Esophagus muscularis mucosa (tissue), 4 donors: Measurements from ENCODE around the gene OBSCN. TPM values are rescaled to one million over a fixed set of nuclear protein-coding genes. Genes with fewer than 3 reads are reported as not detected.

ENCODE experiments used
- DNase-seq: peaks from one replicate; pipeline ENCODE4 v3.0.0-alpha.2; 2017; ENCODE audit errors: extremely low spot score
- H3K27ac ChIP-seq, 4 donors: fragments of 200-600 bp; sonication (generic); replicated peaks in 1 of 4; 1 replicate in 3 of 4; 2 replicates in 1 of 4; pipeline ENCODE4 v1.5.1; 2016 to 2019; ENCODE audit warnings: mild to moderate bottlenecking in 1 of 4
- H3K27me3 ChIP-seq, 4 donors: fragments of 200-600 bp; sonication (generic); one replicate each; pipeline versions ENCODE4 v1.5.1 to v1.6.0; 2016 to 2019
- H3K36me3 ChIP-seq, 4 donors: fragments of 200-600 bp; sonication (generic); one replicate each; pipeline ENCODE4 v1.5.1; 2016 to 2019
- H3K4me1 ChIP-seq, 4 donors: fragments of 200-600 bp; sonication (generic); one replicate each; pipeline ENCODE4 v1.5.1; 2016 to 2019
- H3K4me3 ChIP-seq, 4 donors: fragments of 200-600 bp; sonication (generic); 1 replicate in 2 of 4; 2 replicates in 2 of 4; pipeline ENCODE4 v1.5.1; 2016 to 2019; ENCODE audit warnings: mild to moderate bottlenecking in 4 of 4, moderate library complexity in 1 of 4
- H3K9me3 ChIP-seq, 4 donors: fragments of 200-600 bp; sonication (generic); 1 replicate in 3 of 4; 2 replicates in 1 of 4; pipeline ENCODE4 v1.5.1; 2016 to 2019
- CTCF ChIP-seq, 3 experiments: fragments of 200-600 bp in 2 of 3; fragments of 450-650 bp in 1 of 3; sonication (generic) in 2 of 3; IDR thresholded peaks; one replicate each; pipeline ENCODE4 v1.5.1; 2017 to 2019; ENCODE audit warnings: antibody characterized with exemption in 3 of 3, mild to moderate bottlenecking in 2 of 3, moderate library complexity in 1 of 3
- EP300 ChIP-seq: sonication (generic); formaldehyde crosslinking; IDR thresholded peaks from one replicate; pipeline ENCODE4 v1.6.1; 2017; ENCODE audit warnings: antibody characterized with exemption
- POLR2A ChIP-seq: fragments of 450-650 bp; IDR thresholded peaks from one replicate; pipeline ENCODE4 v1.6.1; 2017; ENCODE audit warnings: antibody characterized with exemption, moderate library complexity, mild to moderate bottlenecking, low read depth
- POLR2AphosphoS5 ChIP-seq, 2 donors: sonication (generic); formaldehyde crosslinking; IDR thresholded peaks; one replicate each; pipeline ENCODE4 v1.6.1; 2017; ENCODE audit warnings: antibody characterized with exemption in 2 of 2
- WGBS: methylation state at CpG from one replicate; pipeline ENCODE4 v1.1.5; 2018; 5-methylcytosine and 5-hydroxymethylcytosine counted together
- intact Hi-C: fragments of 100-400 bp; cut with DNase I; formaldehyde crosslinking; loops from one replicate; pipeline ENCODE4 v1.15.1; 2023
- total RNA-seq, 4 donors: library from RNA; depleted of rRNA; stranded (reverse); fragments of >200 nt; gene quantifications; one replicate each; pipeline versions ENCODE4 v1.1.0 to v1.2.1, GENCODE V29; 2016

Gene OBSCN
- total RNA-seq, 4 donors from 2014 or later, result 12.6 to 31.4 (median 17.8) TPM

- Histone ChIP-seq H3K4me3 (no peak overlapping the region), H3K4me1 (peaks cover 7 to 19% (median 18%) of the 10 kb centered on the region in 4 donors), H3K9me3 (no peaks in the 10 kb centered on the region), H3K27me3 (no peaks in the 10 kb centered on the region), H3K36me3 (peaks cover 32 to 53% (median 42%) of the 10 kb centered on the region in 4 donors), H3K27ac (peak overlapping the region in 2 of 4 donors; percentile 46 to 48)
- intact Hi-C loops, result no loop called here
- DNase-seq, result no peak
- TF ChIP-seq POLR2A (no peak), CTCF (IDR thresholded peaks at IDR 0.05) (peak; percentile 35 to 65 (median 36))
- 57% methylated on average over 8 of the region's 8 CpGs for WGBS
These were observed 185.4 kb downstream of the OBSCN start for GRCh38 chr1:228393268-228393701.

GRCh38 chr1:228393811-228394570 lies 186.1 kb downstream of the OBSCN start:
- Histone ChIP-seq H3K4me3 (no peak overlapping the region), H3K36me3 (peaks cover 38 to 60% (median 49%) of the 10 kb centered on the region in 4 donors), H3K27ac (peak overlapping the region in 2 of 4 donors; percentile 46 to 48), H3K4me1 (peaks cover 7 to 18% (median 15%) of the 10 kb centered on the region in 4 donors), H3K27me3 (no peaks in the 10 kb centered on the region), H3K9me3 (no peaks in the 10 kb centered on the region)
- TF ChIP-seq EP300 (no peak), POLR2AphosphoS5 (IDR thresholded peaks at IDR 0.05) (no peak), CTCF (IDR thresholded peaks at IDR 0.05) (no peak), POLR2A (no peak)
- WGBS, result 83% methylated on average over 1 of the region's 9 CpGs
- no peak for DNase-seq
- intact Hi-C loops, result no loop called here

GRCh38 chr1:228394571-228395394 lies 186.9 kb downstream of the OBSCN start:
- intact Hi-C loops, result no loop called here
- H3K4me1 ChIP-seq, result peaks cover 7 to 18% (median 15%) of the 10 kb centered on the region in 4 donors
- no peak overlapping the region for H3K27ac ChIP-seq
- no peak for DNase-seq
- H3K27me3 ChIP-seq, result no peaks in the 10 kb centered on the region
- TF ChIP-seq EP300 (no peak), POLR2A (no peak), CTCF (IDR thresholded peaks at IDR 0.05) (no peak), POLR2AphosphoS5 (IDR thresholded peaks at IDR 0.05) (peak in 1 of 2 donors; percentile 7)
- H3K36me3 ChIP-seq, result peaks cover 40 to 68% (median 56%) of the 10 kb centered on the region in 4 donors
- no peaks in the 10 kb centered on the region for H3K9me3 ChIP-seq
- 84% methylated on average over 8 of the region's 38 CpGs for WGBS
- H3K4me3 ChIP-seq, result no peak overlapping the region

GRCh38 chr1:228396770-228397662 lies 189.2 kb downstream of the OBSCN start:
- WGBS, result 93% methylated on average over 15 of the region's 21 CpGs
- Histone ChIP-seq H3K27ac (no peak overlapping the region), H3K27me3 (no peaks in the 10 kb centered on the region), H3K36me3 (peaks cover 40 to 90% (median 78%) of the 10 kb centered on the region in 4 donors), H3K4me3 (no peak overlapping the region), H3K9me3 (no peaks in the 10 kb centered on the region), H3K4me1 (peaks cover 7 to 25% (median 18%) of the 10 kb centered on the region in 4 donors)
- no peak for TF ChIP-seq POLR2AphosphoS5 (IDR thresholded peaks at IDR 0.05)
- TF ChIP-seq CTCF (IDR thresholded peaks at IDR 0.05), result no peak
- TF ChIP-seq POLR2A, result no peak
- no peak for TF ChIP-seq EP300
- intact Hi-C loops, result no loop called here
- DNase-seq, result no peak
